ENCODE results near the gene APBA1.

APBA1 gene

DNA sequence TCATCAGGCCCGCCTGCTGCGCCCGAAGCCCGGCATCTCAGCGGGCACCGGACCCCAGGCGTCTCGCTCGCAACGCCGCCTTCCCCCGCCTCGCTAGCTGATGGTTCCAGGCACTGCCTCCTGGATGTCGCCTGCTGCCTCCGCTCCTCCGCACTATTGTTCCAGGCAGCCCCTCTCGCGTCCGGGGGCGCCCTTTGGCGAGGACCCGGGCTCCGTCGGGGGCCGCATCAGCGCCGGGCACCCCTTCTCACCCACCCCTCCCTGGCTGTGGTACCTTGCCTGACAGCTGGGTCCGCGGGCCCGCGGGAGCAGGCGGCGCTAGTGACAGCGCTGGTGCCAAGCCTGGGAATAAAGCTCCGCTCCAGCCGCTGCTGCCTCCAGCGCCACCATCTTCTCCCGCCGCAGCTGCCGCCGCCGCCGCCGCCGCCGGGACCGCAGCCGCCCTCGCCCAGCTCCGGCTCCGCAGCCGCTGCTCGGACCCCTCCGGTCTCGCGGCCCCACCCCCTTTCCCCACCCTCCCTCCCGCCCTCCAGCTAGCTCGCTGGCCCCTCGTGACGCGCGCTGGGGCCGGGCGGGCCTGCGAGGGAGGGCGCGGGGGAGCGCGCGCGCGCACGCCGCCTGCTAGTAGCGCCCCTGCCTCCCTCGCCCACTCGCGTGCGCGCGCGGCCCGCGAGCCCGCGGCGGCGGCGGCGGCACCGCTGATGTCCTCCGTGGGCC, at the start of gene APBA1:
TSS of gene APBA1 (minus strand) at position 493 of the 717 bp plus-strand sequence.
- H3K9ac ChIP-seq (ENCODE audit: low read depth, low read length): peak within 1 kb of the TSS; percentile 32; the same call in 1 of the 2 replicates
- H3K4me3 ChIP-seq (ENCODE audit: low read length): peak within 1 kb of the TSS; percentile 72
- no peaks in the 10 kb centered on the region for H3K9me3 ChIP-seq (ENCODE audit: insufficient read depth, low read depth, low read length)
- peaks cover 8% of the 10 kb centered on the region for H3K4me1 ChIP-seq (ENCODE audit: insufficient read depth, low read length)
- H3K27ac ChIP-seq (ENCODE audit: low read length): no peak within 1 kb of the TSS
- H3K27me3 ChIP-seq (ENCODE audit: insufficient read depth, low read length): peaks cover 33% of the 10 kb centered on the region
- no peaks in the 10 kb centered on the region for H3K36me3 ChIP-seq (ENCODE audit: insufficient read depth, low read depth, low read length)

DNA sequence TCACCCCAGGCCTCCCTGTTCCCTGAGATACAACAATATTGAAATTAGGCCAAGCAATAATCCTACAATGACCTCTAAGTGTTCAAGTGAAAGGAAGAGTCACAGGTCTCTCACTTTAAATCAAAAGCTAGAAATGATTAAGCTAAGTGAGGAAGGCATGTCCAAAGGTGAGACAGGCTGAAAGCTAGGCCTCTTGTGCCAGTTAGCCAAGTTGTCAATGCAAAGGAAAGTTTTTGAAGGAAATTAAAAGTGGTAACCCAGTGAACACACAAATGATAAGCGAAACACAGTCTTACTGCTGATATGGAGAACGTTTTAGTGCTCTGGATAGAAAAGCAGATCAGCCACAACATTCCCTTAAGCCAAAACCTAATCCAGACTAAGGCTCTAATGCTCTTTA, 47.8 kb upstream of the APBA1 start:
- Histone ChIP-seq H3K4me1 (ENCODE audit: insufficient read depth, low read length) (no peaks in the 10 kb centered on the region), H3K9me3 (ENCODE audit: insufficient read depth, low read depth, low read length) (no peaks in the 10 kb centered on the region), H3K4me3 (ENCODE audit: low read length) (no peak overlapping the region), H3K27ac (ENCODE audit: low read length) (no peak overlapping the region), H3K36me3 (ENCODE audit: insufficient read depth, low read depth, low read length) (peaks cover 92% of the 10 kb centered on the region), H3K27me3 (ENCODE audit: insufficient read depth, low read length) (no peaks in the 10 kb centered on the region), H3K9ac (ENCODE audit: low read depth, low read length) (no peak overlapping the region)

DNA sequence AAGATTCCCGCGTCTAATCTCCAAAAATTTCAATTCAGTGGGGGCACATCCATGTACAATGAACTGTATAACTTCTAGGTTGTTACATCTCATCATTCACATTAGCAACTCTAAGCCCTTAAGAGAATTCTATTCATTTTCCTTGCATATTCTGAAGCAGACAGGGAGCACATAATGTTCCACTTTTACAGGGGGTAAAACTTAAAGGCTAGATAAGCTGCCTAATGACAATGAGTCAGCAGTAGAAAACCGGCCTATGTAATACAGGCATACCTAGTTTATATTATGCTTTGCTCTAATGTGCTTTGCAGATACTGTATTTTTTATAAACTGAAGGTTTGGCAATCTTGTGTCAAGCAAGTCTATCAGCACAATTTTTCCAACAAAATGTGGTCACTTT, 47.2 kb upstream of the APBA1 start:
- Histone ChIP-seq H3K9me3 (ENCODE audit: insufficient read depth, low read depth, low read length) (no peaks in the 10 kb centered on the region), H3K27ac (ENCODE audit: low read length) (no peak overlapping the region), H3K9ac (ENCODE audit: low read depth, low read length) (no peak overlapping the region), H3K27me3 (ENCODE audit: insufficient read depth, low read length) (no peaks in the 10 kb centered on the region), H3K4me3 (ENCODE audit: low read length) (no peak overlapping the region), H3K4me1 (ENCODE audit: insufficient read depth, low read length) (no peaks in the 10 kb centered on the region), H3K36me3 (ENCODE audit: insufficient read depth, low read depth, low read length) (peaks cover 92% of the 10 kb centered on the region)

GRCh38 chr9:69718218-69718617, 46.0 kb upstream of the APBA1 start:
- H3K4me1 ChIP-seq (ENCODE audit: insufficient read depth, low read length): no peaks in the 10 kb centered on the region
- H3K27ac ChIP-seq (ENCODE audit: low read length): no peak overlapping the region
- H3K36me3 ChIP-seq (ENCODE audit: insufficient read depth, low read depth, low read length): peaks cover 92% of the 10 kb centered on the region

DNA sequence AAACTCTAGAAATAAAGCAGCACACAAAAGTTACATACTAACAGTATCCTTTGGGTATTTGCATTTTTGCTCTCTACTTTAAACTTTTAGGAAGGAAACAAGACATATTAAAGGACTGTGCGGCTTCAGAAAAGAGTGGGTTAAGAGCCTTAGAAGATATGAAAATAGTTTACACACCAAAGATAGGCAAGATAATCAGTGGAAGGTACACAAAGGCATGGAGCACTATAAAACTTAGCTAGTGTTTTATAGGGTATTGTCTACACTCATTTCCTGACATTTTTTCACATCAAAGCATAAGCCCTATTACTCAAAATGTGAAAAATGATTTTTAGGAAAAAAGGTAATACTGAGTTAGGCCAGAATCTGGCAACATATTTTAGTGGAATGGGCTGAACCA, 43.7 kb upstream of the APBA1 start:
- no peaks in the 10 kb centered on the region for H3K4me1 ChIP-seq (ENCODE audit: insufficient read depth, low read length)
- H3K9ac ChIP-seq (ENCODE audit: low read depth, low read length): no peak overlapping the region
- no peaks in the 10 kb centered on the region for H3K27me3 ChIP-seq (ENCODE audit: insufficient read depth, low read length)
- no peaks in the 10 kb centered on the region for H3K9me3 ChIP-seq (ENCODE audit: insufficient read depth, low read depth, low read length)
- H3K4me3 ChIP-seq (ENCODE audit: low read length): no peak overlapping the region
- H3K36me3 ChIP-seq (ENCODE audit: insufficient read depth, low read depth, low read length): peaks cover 88% of the 10 kb centered on the region
- no peak overlapping the region for H3K27ac ChIP-seq (ENCODE audit: low read length)

More at GRCh38 chr9:69718218-69718617, 46.0 kb upstream of the APBA1 start:
- Histone ChIP-seq H3K4me3 (ENCODE audit: low read length) (no peak overlapping the region), H3K9ac (ENCODE audit: low read depth, low read length) (no peak overlapping the region), H3K27me3 (ENCODE audit: insufficient read depth, low read length) (no peaks in the 10 kb centered on the region), H3K9me3 (ENCODE audit: insufficient read depth, low read depth, low read length) (no peaks in the 10 kb centered on the region)

- Histone ChIP-seq H3K4me1 (ENCODE audit: insufficient read depth, low read length) (no peaks in the 10 kb centered on the region), H3K27me3 (ENCODE audit: insufficient read depth, low read length) (no peaks in the 10 kb centered on the region), H3K9me3 (ENCODE audit: insufficient read depth, low read depth, low read length) (no peaks in the 10 kb centered on the region), H3K36me3 (ENCODE audit: insufficient read depth, low read depth, low read length) (peaks cover 90% of the 10 kb centered on the region), H3K27ac (ENCODE audit: low read length) (no peak overlapping the region), H3K4me3 (ENCODE audit: low read length) (no peak overlapping the region), H3K9ac (ENCODE audit: low read depth, low read length) (no peak overlapping the region)
These were observed 42.9 kb upstream of the APBA1 start for GRCh38 chr9:69715096-69715495.

DNA sequence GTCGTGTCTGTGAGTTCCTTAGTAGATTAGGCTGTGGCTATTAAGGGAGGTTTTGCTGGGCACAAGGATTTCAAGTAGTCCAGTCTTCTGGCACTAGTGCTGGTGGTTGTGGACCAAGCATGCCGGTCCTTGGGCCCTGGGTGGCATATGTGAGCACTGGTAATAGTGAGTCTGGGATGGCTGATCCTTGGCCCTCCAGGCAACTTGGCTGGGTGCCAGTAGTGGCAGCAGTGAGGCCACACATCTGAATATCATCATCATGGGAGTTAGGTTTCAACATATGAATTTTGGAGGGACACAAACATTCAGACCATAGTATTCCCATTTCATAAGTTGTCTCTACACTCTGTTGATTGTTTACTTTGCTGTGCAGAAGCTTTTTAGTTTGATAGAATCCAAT, 25.3 kb upstream of the APBA1 start:
- H3K4me1 ChIP-seq (ENCODE audit: insufficient read depth, low read length): no peaks in the 10 kb centered on the region
- H3K27me3 ChIP-seq (ENCODE audit: insufficient read depth, low read length): no peaks in the 10 kb centered on the region

DNA sequence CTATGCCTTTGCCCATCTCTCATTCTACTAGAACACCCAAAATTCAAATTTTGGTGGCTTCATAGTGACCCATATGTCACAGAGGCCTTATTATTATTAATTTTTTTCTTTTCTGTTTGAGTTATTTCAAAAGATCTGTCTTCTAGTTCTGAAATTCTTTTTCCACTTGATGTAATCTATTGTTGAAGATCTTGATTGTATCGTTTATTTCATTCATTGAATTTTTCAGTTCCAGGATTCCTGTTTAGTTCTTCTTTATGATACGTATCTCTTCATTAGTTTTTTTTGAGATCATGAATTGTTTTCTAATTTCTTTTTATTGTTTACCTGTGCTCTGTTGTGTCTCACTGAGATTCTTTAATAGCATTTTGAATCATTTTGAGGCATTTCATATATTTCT, 24.6 kb upstream of the APBA1 start:
- H3K4me3 ChIP-seq (ENCODE audit: low read length): no peak overlapping the region
- H3K36me3 ChIP-seq (ENCODE audit: insufficient read depth, low read depth, low read length): no peaks in the 10 kb centered on the region
- H3K27me3 ChIP-seq (ENCODE audit: insufficient read depth, low read length): no peaks in the 10 kb centered on the region
- H3K9ac ChIP-seq (ENCODE audit: low read depth, low read length): no peak overlapping the region
- no peak overlapping the region for H3K27ac ChIP-seq (ENCODE audit: low read length)
- H3K9me3 ChIP-seq (ENCODE audit: insufficient read depth, low read depth, low read length): peaks cover 6% of the 10 kb centered on the region; the same call in 1 of the 2 replicates
- H3K4me1 ChIP-seq (ENCODE audit: insufficient read depth, low read length): no peaks in the 10 kb centered on the region

More for the DNA sequence above, 25.3 kb upstream of the APBA1 start:
- Histone ChIP-seq H3K4me3 (ENCODE audit: low read length) (no peak overlapping the region), H3K27ac (ENCODE audit: low read length) (no peak overlapping the region), H3K9ac (ENCODE audit: low read depth, low read length) (no peak overlapping the region), H3K36me3 (ENCODE audit: insufficient read depth, low read depth, low read length) (no peaks in the 10 kb centered on the region), H3K9me3 (ENCODE audit: insufficient read depth, low read depth, low read length) (peaks cover 6% of the 10 kb centered on the region; the same call in 1 of the 2 replicates)

DNA sequence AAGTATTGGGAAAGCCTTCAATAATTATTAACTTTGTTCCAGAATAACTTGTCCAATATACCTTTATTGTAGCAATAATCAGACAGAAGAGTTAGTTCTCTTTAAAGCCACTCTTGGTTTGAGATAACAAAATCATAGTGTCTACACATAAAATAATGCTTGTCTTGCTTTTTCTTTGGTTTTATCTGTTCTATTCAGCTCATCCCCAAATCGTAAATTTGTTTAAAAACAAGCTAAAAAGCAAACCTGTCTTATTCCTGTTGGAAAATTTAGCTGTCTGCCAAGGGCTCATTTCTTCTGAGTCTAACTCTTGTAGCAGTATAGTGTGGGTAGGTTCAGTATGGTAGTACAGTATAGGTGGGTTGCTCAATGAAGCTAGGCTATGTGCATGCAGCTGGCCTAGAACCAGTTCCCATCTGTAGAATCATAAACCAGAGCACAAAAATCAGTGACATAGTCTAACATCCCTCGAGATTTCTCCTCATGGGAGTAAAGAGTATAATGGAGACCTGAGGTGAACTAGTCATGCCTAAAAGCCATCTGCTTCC, 17.9 kb upstream of the APBA1 start:
- Histone ChIP-seq H3K9me3 (ENCODE audit: insufficient read depth, low read depth, low read length) (no peaks in the 10 kb centered on the region), H3K4me3 (ENCODE audit: low read length) (no peak overlapping the region), H3K27me3 (ENCODE audit: insufficient read depth, low read length) (no peaks in the 10 kb centered on the region), H3K4me1 (ENCODE audit: insufficient read depth, low read length) (no peaks in the 10 kb centered on the region), H3K36me3 (ENCODE audit: insufficient read depth, low read depth, low read length) (no peaks in the 10 kb centered on the region), H3K9ac (ENCODE audit: low read depth, low read length) (no peak overlapping the region), H3K27ac (ENCODE audit: low read length) (no peak overlapping the region)

DNA sequence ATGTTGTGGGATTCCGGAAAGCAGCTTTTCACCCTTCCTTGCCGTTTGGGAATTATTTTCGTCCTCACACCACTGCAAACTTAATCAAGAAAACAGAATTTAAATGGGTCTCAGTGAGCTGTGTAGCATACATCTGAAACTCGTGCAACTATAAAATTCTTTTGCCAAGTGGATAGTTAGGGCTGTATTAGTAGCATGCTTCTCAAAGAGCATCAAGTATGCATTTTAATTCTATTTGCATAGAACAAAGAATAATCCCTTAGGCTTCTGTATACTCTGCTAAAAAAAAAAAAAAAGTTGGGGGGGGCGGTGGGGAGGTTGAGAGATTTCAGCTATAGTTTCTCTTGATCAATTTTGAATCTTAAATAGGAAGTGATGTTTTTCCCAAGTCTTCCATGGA, 11.8 kb upstream of the APBA1 start:
- Histone ChIP-seq H3K4me3 (ENCODE audit: low read length) (no peak overlapping the region), H3K9me3 (ENCODE audit: insufficient read depth, low read depth, low read length) (no peaks in the 10 kb centered on the region; the same call in 1 of the 2 replicates), H3K36me3 (ENCODE audit: insufficient read depth, low read depth, low read length) (no peaks in the 10 kb centered on the region), H3K4me1 (ENCODE audit: insufficient read depth, low read length) (no peaks in the 10 kb centered on the region), H3K27ac (ENCODE audit: low read length) (no peak overlapping the region), H3K9ac (ENCODE audit: low read depth, low read length) (no peak overlapping the region), H3K27me3 (ENCODE audit: insufficient read depth, low read length) (no peaks in the 10 kb centered on the region)

GRCh38 chr9:69678843-69679538, 6.8 kb upstream of the APBA1 start:
- Histone ChIP-seq H3K4me3 (ENCODE audit: low read length) (no peak overlapping the region), H3K9me3 (ENCODE audit: insufficient read depth, low read depth, low read length) (no peaks in the 10 kb centered on the region; the same call in 1 of the 2 replicates), H3K27ac (ENCODE audit: low read length) (no peak overlapping the region), H3K27me3 (ENCODE audit: insufficient read depth, low read length) (no peaks in the 10 kb centered on the region), H3K9ac (ENCODE audit: low read depth, low read length) (no peak overlapping the region), H3K36me3 (ENCODE audit: insufficient read depth, low read depth, low read length) (no peaks in the 10 kb centered on the region), H3K4me1 (ENCODE audit: insufficient read depth, low read length) (no peaks in the 10 kb centered on the region)

- H3K36me3 ChIP-seq (ENCODE audit: insufficient read depth, low read depth, low read length): no peaks in the 10 kb centered on the region
These were observed 5.8 kb upstream of the APBA1 start for GRCh38 chr9:69677931-69678330.

More at GRCh38 chr9:69677931-69678330, 5.8 kb upstream of the APBA1 start:
- Histone ChIP-seq H3K9ac (ENCODE audit: low read depth, low read length) (no peak overlapping the region), H3K27ac (ENCODE audit: low read length) (no peak overlapping the region), H3K9me3 (ENCODE audit: insufficient read depth, low read depth, low read length) (no peaks in the 10 kb centered on the region; the same call in 1 of the 2 replicates), H3K27me3 (ENCODE audit: insufficient read depth, low read length) (no peaks in the 10 kb centered on the region), H3K4me3 (ENCODE audit: low read length) (no peak overlapping the region), H3K4me1 (ENCODE audit: insufficient read depth, low read length) (no peaks in the 10 kb centered on the region)
